Measurements from ENCODE around the gene NKX2-2. TPM values are rescaled to one million over a fixed set of nuclear protein-coding genes. Genes with fewer than 3 reads are reported as not detected.

Gene NKX2-2
- total and polyA plus RNA-seq, 8 donors = 2.0 to 28.7 (median 3.7) TPM

DNA sequence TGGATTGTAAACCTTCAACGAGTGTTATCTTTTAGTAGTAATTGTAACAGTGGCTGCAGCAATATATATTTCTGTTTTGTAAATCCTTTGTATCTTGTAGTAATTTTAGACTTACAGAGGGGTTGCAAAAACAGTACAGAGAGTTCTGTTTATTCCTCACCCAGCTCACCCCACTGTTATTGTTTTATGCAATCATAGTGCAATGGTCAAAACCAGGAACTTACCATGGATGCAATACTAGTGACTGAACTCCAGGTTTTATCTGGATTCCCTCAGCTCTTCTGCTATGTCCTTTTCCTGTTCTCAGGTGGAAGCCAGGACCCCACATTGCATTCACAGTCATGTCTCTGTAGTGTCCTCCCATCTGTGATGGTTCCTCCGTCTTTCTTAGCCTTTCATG lies 42.5 kb upstream of the NKX2-2 start:
- no peak overlapping the region for H3K27ac ChIP-seq
- H3K9me3 ChIP-seq = no peaks in the 10 kb centered on the region
- intact Hi-C loops (cut with DNase I) = no loop called here
- ATAC-seq = no peak
- H3K27me3 ChIP-seq = no peaks in the 10 kb centered on the region
- no peaks in the 10 kb centered on the region for H3K4me1 ChIP-seq
- TF ChIP-seq CTCF (IDR thresholded peaks at IDR 0.05) = no peak
- no peak overlapping the region for H3K4me3 ChIP-seq
- no peaks in the 10 kb centered on the region for H3K36me3 ChIP-seq
- DNase-seq = no peak
- WGBS, 2 donors = 60 to 70% methylated on average over 2 of the region's 2 CpGs
- FAIRE-seq = no peak

GRCh38 chr20:21555470-21556120 lies 41.7 kb upstream of the NKX2-2 start:
- no peaks in the 10 kb centered on the region for H3K4me1 ChIP-seq
- 40 to 51% methylated on average over 5 of the region's 5 CpGs for WGBS, 2 donors
- no peak overlapping the region for H3K27ac ChIP-seq
- ATAC-seq (no peak), FAIRE-seq (no peak), DNase-seq (no peak)
- no peak overlapping the region for H3K4me3 ChIP-seq
- intact Hi-C loops (cut with DNase I) = no loop called here
- no peak for TF ChIP-seq CTCF (IDR thresholded peaks at IDR 0.05)
- H3K36me3 ChIP-seq = no peaks in the 10 kb centered on the region
- H3K9me3 ChIP-seq = no peaks in the 10 kb centered on the region
- no peaks in the 10 kb centered on the region for H3K27me3 ChIP-seq

- Histone ChIP-seq H3K27me3 (no peaks in the 10 kb centered on the region), H3K27ac (no peak overlapping the region), H3K9me3 (no peaks in the 10 kb centered on the region), H3K4me3 (no peak overlapping the region), H3K4me1 (no peaks in the 10 kb centered on the region), H3K36me3 (no peaks in the 10 kb centered on the region)
- WGBS, 2 donors = 31 to 46% methylated on average over 7 of the region's 7 CpGs
- intact Hi-C loops (cut with DNase I) = no loop called here
- DNase-seq (no peak), FAIRE-seq (no peak), ATAC-seq (no peak)
- TF ChIP-seq CTCF (IDR thresholded peaks at IDR 0.05) = no peak
These were observed 41.1 kb upstream of the NKX2-2 start for GRCh38 chr20:21554985-21555384.

DNA sequence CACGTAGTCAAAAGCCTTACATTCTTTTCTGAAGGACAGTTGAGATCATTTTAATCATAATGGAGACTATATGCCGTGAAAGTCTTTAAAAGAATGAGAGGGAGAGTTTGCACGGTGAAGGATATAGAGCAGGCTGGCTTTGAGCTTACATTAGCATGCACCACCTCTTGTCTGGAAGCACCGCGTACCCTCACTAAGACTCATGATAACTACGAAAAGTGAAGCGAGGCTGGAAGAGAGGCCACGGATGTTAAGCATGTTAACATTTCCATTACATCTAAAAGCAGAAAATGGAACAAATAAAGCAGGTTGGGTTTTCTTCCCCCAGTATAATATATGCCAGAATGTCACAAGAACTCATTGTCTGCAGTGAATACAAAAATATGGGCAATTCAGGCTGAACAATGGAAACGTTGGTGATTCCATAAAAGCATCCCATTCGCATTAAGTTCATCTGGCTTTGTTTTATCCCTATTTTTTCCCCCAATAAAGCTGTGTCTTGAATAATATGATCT lies 40.6 kb upstream of the NKX2-2 start:
- TF ChIP-seq CTCF (IDR thresholded peaks at IDR 0.05) = no peak
- no peaks in the 10 kb centered on the region for H3K4me1 ChIP-seq
- H3K9me3 ChIP-seq = no peaks in the 10 kb centered on the region
- H3K27me3 ChIP-seq = no peaks in the 10 kb centered on the region
- no peak overlapping the region for H3K4me3 ChIP-seq
- no peak overlapping the region for H3K27ac ChIP-seq
- ATAC-seq (no peak), FAIRE-seq (no peak), DNase-seq (no peak)
- intact Hi-C loops (cut with DNase I) = no loop called here
- H3K36me3 ChIP-seq = no peaks in the 10 kb centered on the region
- 58 to 65% methylated on average over 10 of the region's 10 CpGs for WGBS, 2 donors

- intact Hi-C loops (cut with DNase I) = no loop called here
- Histone ChIP-seq H3K4me3 (no peak overlapping the region), H3K4me1 (no peaks in the 10 kb centered on the region), H3K27ac (no peak overlapping the region), H3K9me3 (no peaks in the 10 kb centered on the region), H3K27me3 (no peaks in the 10 kb centered on the region), H3K36me3 (no peaks in the 10 kb centered on the region)
- DNase-seq = no peak
- no peak for TF ChIP-seq CTCF (IDR thresholded peaks at IDR 0.05)
- ATAC-seq = no peak
- no peak for FAIRE-seq
- WGBS, 2 donors = 53 to 62% methylated on average over 5 of the region's 5 CpGs
These were observed 36.7 kb upstream of the NKX2-2 start for GRCh38 chr20:21550587-21550986.
